Cardiac fibroblast (primary cell): Measurements from ENCODE around the gene SNRNP48.

Source experiments
- DNase-seq, 2 donors: peaks; one replicate each; pipeline versions ENCODE4 v3.0.0 to v3.0.0-alpha.2; 2010; ENCODE audit warnings: low read depth in 2 of 2
- H3K4me3 ChIP-seq, 2 donors: replicated peaks in 1 of 2; 1 replicate in 1 of 2; 2 replicates in 1 of 2; pipeline ENCODE4 v1.5.1; 2011; ENCODE audit warnings: low read depth in 2 of 2, low read length in 2 of 2, mild to moderate bottlenecking in 2 of 2, moderate library complexity in 1 of 2
- TF ChIP-seq, protein P1 (sequence below): IDR thresholded peaks from one replicate; pipeline ENCODE4 v1.5.1; 2011; ENCODE audit warnings: low read depth, mild to moderate bottlenecking, low read length, inconsistent platforms

SNRNP48 gene

DNA sequence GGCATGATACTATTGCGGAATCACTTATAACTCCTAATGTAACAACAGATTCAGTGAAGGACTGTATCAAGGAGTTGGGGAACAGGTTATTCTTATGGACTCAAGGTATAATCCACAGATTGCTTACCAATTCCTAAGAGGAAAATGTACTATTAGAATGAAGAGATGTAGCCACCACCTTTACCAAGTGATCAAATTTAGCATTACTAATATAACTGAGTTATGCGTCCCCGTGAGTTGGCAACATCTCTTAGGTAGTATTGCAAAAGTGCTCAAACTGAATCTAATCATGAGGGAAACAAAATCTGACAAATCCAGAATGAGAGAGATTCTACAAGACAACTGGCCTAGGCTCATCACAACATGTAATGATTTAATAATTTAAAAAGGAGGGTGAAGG, 777 bp upstream of the SNRNP48 start:
- TF ChIP-seq, protein P1, sequence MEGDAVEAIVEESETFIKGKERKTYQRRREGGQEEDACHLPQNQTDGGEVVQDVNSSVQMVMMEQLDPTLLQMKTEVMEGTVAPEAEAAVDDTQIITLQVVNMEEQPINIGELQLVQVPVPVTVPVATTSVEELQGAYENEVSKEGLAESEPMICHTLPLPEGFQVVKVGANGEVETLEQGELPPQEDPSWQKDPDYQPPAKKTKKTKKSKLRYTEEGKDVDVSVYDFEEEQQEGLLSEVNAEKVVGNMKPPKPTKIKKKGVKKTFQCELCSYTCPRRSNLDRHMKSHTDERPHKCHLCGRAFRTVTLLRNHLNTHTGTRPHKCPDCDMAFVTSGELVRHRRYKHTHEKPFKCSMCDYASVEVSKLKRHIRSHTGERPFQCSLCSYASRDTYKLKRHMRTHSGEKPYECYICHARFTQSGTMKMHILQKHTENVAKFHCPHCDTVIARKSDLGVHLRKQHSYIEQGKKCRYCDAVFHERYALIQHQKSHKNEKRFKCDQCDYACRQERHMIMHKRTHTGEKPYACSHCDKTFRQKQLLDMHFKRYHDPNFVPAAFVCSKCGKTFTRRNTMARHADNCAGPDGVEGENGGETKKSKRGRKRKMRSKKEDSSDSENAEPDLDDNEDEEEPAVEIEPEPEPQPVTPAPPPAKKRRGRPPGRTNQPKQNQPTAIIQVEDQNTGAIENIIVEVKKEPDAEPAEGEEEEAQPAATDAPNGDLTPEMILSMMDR, result no peak
- no peak overlapping the region for H3K4me3 ChIP-seq
- peak in 1 of 2 donors; percentile 9 for DNase-seq

DNA sequence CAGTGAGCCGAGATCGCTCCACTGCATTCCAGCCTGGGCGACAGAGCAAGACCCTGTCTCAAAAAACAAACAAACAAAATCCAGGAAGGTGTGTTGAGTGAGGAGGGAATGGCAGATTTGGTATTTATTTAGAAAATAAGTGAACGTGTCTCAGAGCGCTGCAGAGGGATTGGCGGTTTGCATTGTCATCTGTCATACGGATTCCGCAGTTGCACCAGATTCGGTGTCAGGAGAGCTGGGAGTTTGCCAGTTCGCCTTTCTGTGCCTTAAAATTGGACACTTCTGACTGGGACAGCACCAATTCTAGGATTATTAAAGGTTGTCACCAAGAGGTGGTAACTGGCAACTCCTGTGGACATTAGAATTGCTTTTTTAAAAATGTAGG, 912 bp downstream of the SNRNP48 start:
- peak; percentile 12 to 35 for DNase-seq
- TF ChIP-seq, protein P1, result no peak

DNA sequence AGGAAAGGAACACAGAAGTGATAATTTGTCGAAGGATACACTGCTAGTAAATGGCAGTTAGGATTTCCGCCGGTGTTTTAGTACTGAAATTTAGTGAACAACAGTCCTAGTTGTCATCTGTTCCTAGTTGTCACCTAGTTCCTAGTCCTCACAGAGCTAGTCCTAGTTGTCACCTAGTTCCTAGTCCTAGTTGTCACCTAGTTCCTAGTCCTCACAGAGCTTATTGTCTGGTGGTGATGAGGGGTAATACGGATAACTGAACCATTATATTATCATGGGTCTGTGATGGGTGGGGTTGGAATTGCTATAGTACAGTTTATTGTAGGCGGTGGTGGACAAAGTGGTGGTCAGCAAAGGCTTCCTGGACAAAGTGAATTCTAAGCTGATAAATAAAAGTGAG, 1.8 kb downstream of the SNRNP48 start:
- peak overlapping the region in 1 of 2 donors; percentile 89 for H3K4me3 ChIP-seq
- DNase-seq, result no peak
- TF ChIP-seq, protein P1, result no peak

More for the DNA sequence above, 912 bp downstream of the SNRNP48 start:
- peak overlapping the region; percentile 89 to 96 for H3K4me3 ChIP-seq

DNA sequence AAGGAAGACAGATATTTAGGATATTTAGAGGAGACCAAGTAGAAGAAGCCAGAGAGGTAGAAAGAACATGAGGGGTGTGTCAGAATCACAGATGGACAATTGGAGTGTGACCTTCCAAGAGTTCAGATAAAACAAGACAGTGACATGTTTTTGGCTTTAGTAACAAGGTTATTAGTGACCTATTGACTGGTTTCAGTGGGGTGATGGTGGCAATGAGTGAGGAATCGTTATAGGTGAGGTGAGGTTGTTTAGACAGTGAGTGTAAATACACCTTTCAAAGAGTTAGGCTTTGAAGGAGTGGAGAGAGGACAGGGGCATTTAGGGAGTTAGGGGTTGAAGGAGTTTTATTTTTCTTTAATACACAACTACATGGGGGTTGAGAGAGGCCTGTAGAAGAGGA, 3.2 kb downstream of the SNRNP48 start:
- H3K4me3 ChIP-seq, result no peak overlapping the region
- TF ChIP-seq, protein P1, result no peak
- no peak for DNase-seq

DNA sequence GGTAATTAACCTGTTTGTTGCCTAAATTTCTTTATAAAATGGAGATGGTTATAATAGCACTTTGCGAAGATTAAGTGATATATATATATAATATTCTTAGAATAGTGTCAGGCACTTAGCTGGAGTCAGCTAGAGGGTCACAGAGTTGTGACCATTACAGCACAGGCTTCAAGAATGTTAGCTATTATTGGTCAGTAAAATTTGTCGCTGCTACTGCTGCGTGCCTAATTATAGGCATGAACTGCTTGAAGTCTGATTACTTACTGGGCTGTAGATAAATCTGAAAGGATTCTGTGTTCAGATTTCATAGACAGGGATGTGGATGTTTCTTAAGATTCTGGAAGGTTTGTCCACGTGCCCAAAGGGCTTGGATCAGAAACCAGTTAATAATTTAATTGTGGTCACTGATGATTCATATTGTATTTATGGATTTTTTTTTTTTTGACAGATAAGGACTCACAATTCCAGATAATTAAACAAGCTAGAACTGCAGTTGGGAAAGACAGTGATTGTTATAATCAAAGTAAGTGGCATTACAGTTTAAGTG, 4.7 kb downstream of the SNRNP48 start:
- DNase-seq, result peak in 1 of 2 donors; percentile 14
- no peak overlapping the region for H3K4me3 ChIP-seq
- TF ChIP-seq, protein P1, result no peak

DNA sequence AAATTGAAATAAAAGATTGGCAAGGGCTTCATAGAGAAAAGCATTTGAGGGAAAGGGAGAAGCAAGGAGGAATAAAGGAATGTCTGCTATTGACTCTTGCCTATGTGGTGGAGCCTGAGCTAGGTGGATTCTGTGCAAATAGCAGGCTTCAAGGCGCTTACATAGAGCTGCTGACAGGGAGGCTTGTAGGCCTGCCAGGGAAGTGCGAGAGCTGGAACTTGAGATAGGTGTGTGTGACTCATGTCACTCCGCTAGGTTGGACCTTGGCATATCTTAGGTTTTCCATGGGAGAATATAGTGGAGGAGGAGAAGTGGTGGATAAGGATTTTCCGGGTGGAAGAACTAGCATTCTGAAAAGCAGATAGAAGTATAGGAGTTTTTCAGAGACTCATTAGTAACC, 14.0 kb downstream of the SNRNP48 start:
- DNase-seq, result no peak
- no peak overlapping the region for H3K4me3 ChIP-seq
- TF ChIP-seq, protein P1, result no peak

DNA sequence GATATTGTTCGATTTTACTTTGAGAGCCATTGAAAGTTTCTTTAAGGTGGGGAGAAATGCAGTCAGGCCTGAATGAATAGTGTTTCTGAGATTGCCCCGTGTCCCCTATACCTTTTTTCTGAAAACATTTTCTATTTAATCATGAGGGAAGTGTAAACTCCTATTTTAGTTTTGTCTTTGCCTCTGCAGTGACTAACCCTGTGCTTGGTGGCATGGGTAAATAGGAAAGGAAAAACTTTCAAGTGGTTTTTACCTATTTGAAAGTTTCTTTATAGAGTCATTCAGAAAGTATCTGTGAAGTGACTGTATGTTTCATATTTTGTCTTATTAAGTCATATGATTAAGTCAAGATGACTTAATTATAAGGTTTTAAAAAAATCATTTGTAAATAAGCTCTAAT, 14.5 kb downstream of the SNRNP48 start:
- DNase-seq, result no peak
- TF ChIP-seq, protein P1, result no peak
- no peak overlapping the region for H3K4me3 ChIP-seq
